ENCODE data around the gene EPB41L4A.

GRCh38 chr5:112219000-112219399 lies 200.1 kb downstream of the EPB41L4A start:
- TF ChIP-seq POLR2A (IDR thresholded peaks at IDR 0.05) = no peak
- no peak for TF ChIP-seq CTCF (IDR thresholded peaks at IDR 0.05)
- TF ChIP-seq POLR2AphosphoS5 (IDR thresholded peaks at IDR 0.05; ENCODE audit: insufficient read depth in 1 of 2, low read depth in 1 of 2) = no peak
